ENCODE data around the gene OTOA. TPM values are rescaled to one million over a fixed set of nuclear protein-coding genes. Genes with fewer than 3 reads are reported as not detected.

Gene OTOA
- total and polyA plus RNA-seq, 2 of the 13 experiments (the other 11 are each of a cell fraction or from before 2014, with no cell fraction given), result 0.05 to 0.15 TPM

DNA sequence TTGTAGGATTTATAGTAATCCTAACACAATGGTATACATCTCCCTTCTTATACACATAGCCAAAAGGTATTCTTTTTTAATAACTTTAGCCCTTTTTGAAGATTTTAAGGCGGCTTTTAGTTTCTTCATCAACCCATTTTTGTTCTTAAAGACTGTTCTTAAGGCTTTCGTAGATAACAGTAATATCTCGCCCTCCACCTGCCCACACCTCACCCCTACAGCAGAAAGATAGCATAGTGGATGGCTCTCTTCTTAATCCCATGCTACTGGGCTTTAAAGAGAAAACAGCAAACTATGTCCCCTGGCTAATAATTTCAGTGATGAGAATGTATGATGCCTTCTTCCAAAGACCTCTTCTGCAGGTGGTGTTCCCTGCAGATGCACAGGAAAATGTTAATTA is 20.0 kb upstream of the OTOA start:
- Histone ChIP-seq H3K4me2 (ENCODE audit: low read depth, low read length) (no peak overlapping the region), H3K4me3 (replicated peaks in 1 of 3; ENCODE audit: insufficient read depth in 1 of 3, low read depth in 2 of 3, low read length in 3 of 3) (no peak overlapping the region), H3K9ac (ENCODE audit: insufficient read depth, low read depth, low read length) (no peak overlapping the region), H2AFZ (ENCODE audit: low read length) (no peak overlapping the region), H3K36me3 (replicated peaks in 1 of 2; ENCODE audit: control insufficient read depth in 1 of 2, insufficient read depth in 2 of 2, low read length in 2 of 2) (peaks cover 2 to 9% of the 10 kb centered on the region in 2 experiments; a peak in 3 of 5 replicates), H3K79me2 (ENCODE audit: insufficient read depth, low read length) (no peaks in the 10 kb centered on the region), H3K4me1 (ENCODE audit: insufficient read depth, low read length) (peaks cover 32% of the 10 kb centered on the region), H3K27ac (ENCODE audit: extremely low read length, insufficient read depth, low read length) (no peak overlapping the region), H3K9me3 (ENCODE audit: low read length) (no peaks in the 10 kb centered on the region), H4K20me1 (ENCODE audit: insufficient read depth, low read length) (peaks cover 12% of the 10 kb centered on the region), H3K27me3 (ENCODE audit: control insufficient read depth in 1 of 2, insufficient read depth in 2 of 2, low read length in 2 of 2) (no peaks in the 10 kb centered on the region)
- in situ Hi-C loops (cut with HindIII; ENCODE audit: extremely low pct_ligation_motif_present, low pct_unique_long_range_greater_than_20kb) (no loop called here), intact Hi-C loops (cut with micrococcal nuclease; ENCODE audit: unreplicated experiment) (no loop called here)
- no TSS peak for BruUV-seq (replicated peaks)
- ChIA-PET CTCF (ENCODE audit: low intra/inter-chr PET ratio, low total read pairs) (no interaction called here), POLR2A (no interaction called here)
- DNase-seq (ENCODE audit: low spot score) (no peak), FAIRE-seq (no peak), ATAC-seq (no peak)
- TF ChIP-seq ZNF577 (CRISPR knock-in tag; IDR thresholded peaks at IDR 0.05; ENCODE audit: borderline replicate concordance, low read depth), result no peak
- no peak for TF ChIP-seq GFI1 (CRISPR knock-in tag; IDR thresholded peaks at IDR 0.05; ENCODE audit: borderline replicate concordance)
- no peak for TF ChIP-seq SALL1 (CRISPR knock-in tag; IDR thresholded peaks at IDR 0.05)
- TF ChIP-seq ZBTB20 (CRISPR knock-in tag; IDR thresholded peaks at IDR 0.05; ENCODE audit: borderline replicate concordance, low read depth), result no peak
- no peak for TF ChIP-seq ZSCAN12 (CRISPR knock-in tag; IDR thresholded peaks at IDR 0.05)
- TF ChIP-seq YEATS4 (CRISPR knock-in tag; IDR thresholded peaks at IDR 0.05; ENCODE audit: borderline replicate concordance), result no peak
- TF ChIP-seq ZKSCAN5 (CRISPR knock-in tag; IDR thresholded peaks at IDR 0.05), result no peak
- TF ChIP-seq, protein P1, sequence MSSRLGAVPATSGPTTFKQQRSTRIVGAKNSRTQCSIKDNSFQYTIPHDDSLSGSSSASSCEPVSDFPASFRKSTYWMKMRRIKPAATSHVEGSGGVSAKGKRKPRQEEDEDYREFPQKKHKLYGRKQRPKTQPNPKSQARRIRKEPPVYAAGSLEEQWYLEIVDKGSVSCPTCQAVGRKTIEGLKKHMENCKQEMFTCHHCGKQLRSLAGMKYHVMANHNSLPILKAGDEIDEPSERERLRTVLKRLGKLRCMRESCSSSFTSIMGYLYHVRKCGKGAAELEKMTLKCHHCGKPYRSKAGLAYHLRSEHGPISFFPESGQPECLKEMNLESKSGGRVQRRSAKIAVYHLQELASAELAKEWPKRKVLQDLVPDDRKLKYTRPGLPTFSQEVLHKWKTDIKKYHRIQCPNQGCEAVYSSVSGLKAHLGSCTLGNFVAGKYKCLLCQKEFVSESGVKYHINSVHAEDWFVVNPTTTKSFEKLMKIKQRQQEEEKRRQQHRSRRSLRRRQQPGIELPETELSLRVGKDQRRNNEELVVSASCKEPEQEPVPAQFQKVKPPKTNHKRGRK (CRISPR knock-in tag; IDR thresholded peaks at IDR 0.05), result no peak
- no peak for TF ChIP-seq CERS6 (CRISPR knock-in tag; IDR thresholded peaks at IDR 0.05)
- TF ChIP-seq ZFY (CRISPR knock-in tag; IDR thresholded peaks at IDR 0.05), result no peak
- no peak for TF ChIP-seq HMGA1 (CRISPR knock-in tag; conservative IDR thresholded peaks at IDR 0.05)
- TF ChIP-seq, protein P2, sequence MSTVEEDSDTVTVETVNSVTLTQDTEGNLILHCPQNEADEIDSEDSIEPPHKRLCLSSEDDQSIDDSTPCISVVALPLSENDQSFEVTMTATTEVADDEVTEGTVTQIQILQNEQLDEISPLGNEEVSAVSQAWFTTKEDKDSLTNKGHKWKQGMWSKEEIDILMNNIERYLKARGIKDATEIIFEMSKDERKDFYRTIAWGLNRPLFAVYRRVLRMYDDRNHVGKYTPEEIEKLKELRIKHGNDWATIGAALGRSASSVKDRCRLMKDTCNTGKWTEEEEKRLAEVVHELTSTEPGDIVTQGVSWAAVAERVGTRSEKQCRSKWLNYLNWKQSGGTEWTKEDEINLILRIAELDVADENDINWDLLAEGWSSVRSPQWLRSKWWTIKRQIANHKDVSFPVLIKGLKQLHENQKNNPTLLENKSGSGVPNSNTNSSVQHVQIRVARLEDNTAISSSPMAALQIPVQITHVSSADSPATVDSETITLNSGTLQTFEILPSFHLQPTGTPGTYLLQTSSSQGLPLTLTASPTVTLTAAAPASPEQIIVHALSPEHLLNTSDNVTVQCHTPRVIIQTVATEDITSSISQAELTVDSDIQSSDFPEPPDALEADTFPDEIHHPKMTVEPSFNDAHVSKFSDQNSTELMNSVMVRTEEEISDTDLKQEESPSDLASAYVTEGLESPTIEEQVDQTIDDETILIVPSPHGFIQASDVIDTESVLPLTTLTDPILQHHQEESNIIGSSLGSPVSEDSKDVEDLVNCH (CRISPR knock-in tag; IDR thresholded peaks at IDR 0.05), result no peak
- no peak for TF ChIP-seq ZNF282 (IDR thresholded peaks at IDR 0.05; ENCODE audit: partially characterized antibody)
- TF ChIP-seq, protein P3, sequence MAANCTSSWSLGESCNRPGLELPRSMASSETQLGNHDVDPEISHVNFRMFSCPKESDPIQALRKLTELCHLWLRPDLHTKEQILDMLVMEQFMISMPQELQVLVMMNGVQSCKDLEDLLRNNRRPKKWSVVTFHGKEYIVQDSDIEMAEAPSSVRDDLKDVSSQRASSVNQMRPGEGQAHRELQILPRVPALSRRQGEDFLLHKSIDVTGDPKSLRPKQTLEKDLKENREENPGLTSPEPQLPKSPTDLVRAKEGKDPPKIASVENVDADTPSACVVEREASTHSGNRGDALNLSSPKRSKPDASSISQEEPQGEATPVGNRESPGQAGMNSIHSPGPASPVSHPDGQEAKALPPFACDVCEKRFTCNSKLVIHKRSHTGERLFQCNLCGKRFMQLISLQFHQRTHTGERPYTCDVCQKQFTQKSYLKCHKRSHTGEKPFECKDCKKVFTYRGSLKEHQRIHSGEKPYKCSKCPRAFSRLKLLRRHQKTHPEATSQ (CRISPR knock-in tag; IDR thresholded peaks at IDR 0.05; ENCODE audit: borderline replicate concordance), result no peak
- no peak for TF ChIP-seq ZNF274 (CRISPR knock-in tag; IDR thresholded peaks at IDR 0.05)
- WGBS (ENCODE audit: low lambda C conversion rate), result 98% methylated on average over 3 of the region's 3 CpGs
